Measurements from ENCODE around the gene NGFR. TPM values are rescaled to one million over a fixed set of nuclear protein-coding genes. Genes with fewer than 3 reads are reported as not detected.
"Not testable (repeated sequence)": the region's sequence is repeated elsewhere in the genome, so short reads cannot be mapped to it uniquely, and the experiment has no call there.

Gene NGFR
- total RNA-seq, 1 donor = 0.21 TPM

- no peaks in the 10 kb centered on the region for H3K9me3 ChIP-seq (ENCODE audit: low read depth, low read length)
- H3K4me3 ChIP-seq (ENCODE audit: low read length) = no peak overlapping the region
- no peaks in the 10 kb centered on the region for H3K27me3 ChIP-seq (ENCODE audit: insufficient read depth, low read length)
- no peaks in the 10 kb centered on the region for H3K4me1 ChIP-seq (ENCODE audit: insufficient read depth, low read length)
Observed at GRCh38 chr17:49549691-49550678, 54.9 kb downstream of the NGFR start.

- H3K27me3 ChIP-seq (ENCODE audit: insufficient read depth, low read length); H3K9me3 ChIP-seq (ENCODE audit: low read depth, low read length); H3K4me1 ChIP-seq (ENCODE audit: insufficient read depth, low read length); H3K4me3 ChIP-seq (ENCODE audit: low read length): not testable (repeated sequence)
Observed at GRCh38 chr17:49550764-49551163, 55.7 kb downstream of the NGFR start.

GRCh38 chr17:49551221-49552069 lies 56.4 kb downstream of the NGFR start:
- Histone ChIP-seq H3K9me3 (ENCODE audit: low read depth, low read length) (no peaks in the 10 kb centered on the region), H3K27me3 (ENCODE audit: insufficient read depth, low read length) (no peaks in the 10 kb centered on the region), H3K4me3 (ENCODE audit: low read length) (no peak overlapping the region), H3K4me1 (ENCODE audit: insufficient read depth, low read length) (peaks cover 5% of the 10 kb centered on the region)

- Histone ChIP-seq H3K27me3 (ENCODE audit: insufficient read depth, low read length) (no peaks in the 10 kb centered on the region), H3K4me3 (ENCODE audit: low read length) (no peak overlapping the region), H3K4me1 (ENCODE audit: insufficient read depth, low read length) (peaks cover 7% of the 10 kb centered on the region), H3K9me3 (ENCODE audit: low read depth, low read length) (no peaks in the 10 kb centered on the region)
Observed at GRCh38 chr17:49552070-49552751, 57.1 kb downstream of the NGFR start.

DNA sequence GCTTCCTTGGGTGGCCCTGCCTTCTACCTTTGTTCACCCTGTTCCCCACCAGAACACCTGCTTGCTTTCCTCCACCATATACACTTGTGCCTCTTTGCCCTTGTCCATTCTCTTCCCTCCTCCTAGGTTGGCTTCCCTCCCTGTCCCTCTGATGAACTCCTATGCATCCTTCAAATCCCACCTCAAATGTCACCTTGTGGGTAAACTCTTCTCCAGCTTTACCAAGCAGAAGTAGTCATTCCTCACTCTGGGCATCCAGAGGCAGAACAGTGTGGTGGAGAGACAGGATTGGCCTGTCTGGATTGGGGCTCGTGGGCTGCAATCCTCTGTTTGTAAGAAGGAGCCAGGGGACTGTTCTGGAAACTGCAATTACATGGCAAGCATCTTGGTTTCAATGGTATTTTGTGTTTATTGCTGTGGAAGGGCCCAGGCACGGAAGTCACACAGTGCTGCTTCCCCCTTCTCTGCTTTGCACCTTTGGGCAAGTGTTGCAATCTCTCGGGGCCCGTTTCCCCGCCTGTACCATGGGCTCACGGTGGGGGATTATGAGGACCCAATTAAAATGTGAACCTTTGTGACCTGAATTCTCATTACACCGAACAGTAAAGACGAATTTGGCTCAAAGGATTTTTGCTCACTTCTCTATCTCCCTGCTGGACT lies 58.7 kb downstream of the NGFR start:
- H3K4me1 ChIP-seq (ENCODE audit: insufficient read depth, low read length) = peaks cover 7% of the 10 kb centered on the region
- no peak overlapping the region for H3K4me3 ChIP-seq (ENCODE audit: low read length)
- H3K27me3 ChIP-seq (ENCODE audit: insufficient read depth, low read length) = no peaks in the 10 kb centered on the region
- H3K9me3 ChIP-seq (ENCODE audit: low read depth, low read length) = no peaks in the 10 kb centered on the region

GRCh38 chr17:49554694-49555494 lies 59.8 kb downstream of the NGFR start:
- Histone ChIP-seq H3K4me3 (ENCODE audit: low read length) (no peak overlapping the region), H3K4me1 (ENCODE audit: insufficient read depth, low read length) (peaks cover 7% of the 10 kb centered on the region), H3K27me3 (ENCODE audit: insufficient read depth, low read length) (no peaks in the 10 kb centered on the region), H3K9me3 (ENCODE audit: low read depth, low read length) (no peaks in the 10 kb centered on the region)

DNA sequence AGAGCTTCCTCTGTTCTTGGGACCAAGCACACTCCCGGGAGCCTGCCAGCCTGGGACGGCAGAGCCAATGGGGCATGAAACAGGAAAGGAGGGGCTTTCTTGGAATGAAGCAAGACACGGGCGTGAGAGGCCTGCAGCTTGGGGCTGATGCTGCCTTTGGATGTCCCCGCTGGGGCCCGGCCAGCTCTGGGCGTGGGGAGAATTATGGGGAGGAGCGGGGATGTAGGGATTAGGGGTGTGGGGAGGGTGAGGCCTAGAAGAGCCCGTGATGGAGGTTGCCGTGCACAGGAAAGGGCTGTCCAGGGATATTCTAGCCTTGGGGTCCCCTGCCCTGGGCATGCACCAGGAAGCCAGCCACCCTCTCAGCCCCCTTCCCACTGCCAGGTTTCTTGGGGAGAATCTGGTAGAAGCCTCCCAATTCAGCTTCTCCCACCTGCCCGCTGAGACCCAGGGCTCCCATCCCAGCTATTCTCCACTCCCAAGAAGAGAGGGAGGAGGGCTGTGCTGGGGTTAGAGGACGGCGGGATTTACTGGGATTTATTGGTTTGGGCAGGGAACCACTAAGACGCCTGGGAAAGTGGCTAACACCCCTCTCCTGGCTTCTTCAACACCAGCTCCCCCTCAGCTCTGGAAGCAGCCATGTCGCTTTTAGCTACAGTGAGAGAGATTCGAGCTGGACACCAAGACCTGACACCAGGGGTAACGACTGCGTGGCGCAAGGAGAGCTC lies 60.6 kb downstream of the NGFR start:
- H3K4me1 ChIP-seq (ENCODE audit: insufficient read depth, low read length) = peaks cover 7% of the 10 kb centered on the region
- no peaks in the 10 kb centered on the region for H3K27me3 ChIP-seq (ENCODE audit: insufficient read depth, low read length)
- H3K4me3 ChIP-seq (ENCODE audit: low read length) = no peak overlapping the region
- H3K9me3 ChIP-seq (ENCODE audit: low read depth, low read length) = no peaks in the 10 kb centered on the region

GRCh38 chr17:49556223-49556943 lies 61.3 kb downstream of the NGFR start:
- Histone ChIP-seq H3K27me3 (ENCODE audit: insufficient read depth, low read length) (no peaks in the 10 kb centered on the region), H3K4me3 (ENCODE audit: low read length) (no peak overlapping the region), H3K4me1 (ENCODE audit: insufficient read depth, low read length) (peaks cover 7% of the 10 kb centered on the region), H3K9me3 (ENCODE audit: low read depth, low read length) (no peaks in the 10 kb centered on the region)

- no peak overlapping the region for H3K4me3 ChIP-seq (ENCODE audit: low read length)
Observed at GRCh38 chr17:49557312-49558024, 62.4 kb downstream of the NGFR start.

More at GRCh38 chr17:49557312-49558024, 62.4 kb downstream of the NGFR start:
- Histone ChIP-seq H3K4me1 (ENCODE audit: insufficient read depth, low read length) (peaks cover 7% of the 10 kb centered on the region), H3K9me3 (ENCODE audit: low read depth, low read length) (no peaks in the 10 kb centered on the region), H3K27me3 (ENCODE audit: insufficient read depth, low read length) (no peaks in the 10 kb centered on the region)

Other genes starting within 250 kb of the NGFR start
- gene ZNF652, start 133.0 kb upstream of the NGFR start, total RNA-seq = 48.9 TPM
- 28.7 TPM for gene PHB1, start 80.4 kb upstream of the NGFR start, total RNA-seq
- gene NXPH3, start 80.6 kb downstream of the NGFR start, total RNA-seq = not detected
- gene SPOP, start 182.8 kb downstream of the NGFR start, total RNA-seq = 27.4 TPM
- gene SLC35B1, start 212.7 kb downstream of the NGFR start, total RNA-seq = 38.7 TPM